Loucy (cell line): ENCODE measurements around the gene YPEL3.

ENCODE experiments used
- EZH2phosphoT487 ChIP-seq: fragments of 200-600 bp; IDR thresholded peaks from 2 replicates; pipeline ENCODE4 v1.6.1; 2018; ENCODE audit warnings: antibody characterized with exemption, mild to moderate bottlenecking, moderate library complexity, borderline replicate concordance
- TF ChIP-seq, protein P1 (sequence below): fragments of 200-600 bp; sonication (generic); conservative IDR thresholded peaks from 2 replicates; pipeline ENCODE4 v1.5.1; 2014; ENCODE audit warnings: mild to moderate bottlenecking, antibody characterized with exemption, low read length

DNA sequence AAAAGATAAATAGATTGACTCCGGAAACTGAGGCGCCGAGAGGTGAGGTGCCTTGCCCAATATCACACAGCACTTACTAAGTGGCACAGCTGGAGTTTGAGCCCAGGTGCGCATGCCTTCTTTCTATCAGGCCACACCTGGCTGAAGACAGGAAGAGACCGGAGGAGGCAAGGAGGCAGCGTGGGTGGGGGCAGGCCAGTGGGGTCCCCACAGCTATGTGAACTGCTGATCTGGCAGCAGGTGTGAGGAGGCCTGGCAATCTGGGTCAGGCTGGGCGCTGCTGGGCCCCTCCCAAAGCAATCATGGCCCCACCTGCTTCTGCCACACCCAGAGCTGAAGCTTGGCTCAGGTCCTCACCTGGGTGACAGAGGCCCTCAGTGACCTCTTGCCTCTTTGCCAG lies 19.2 kb upstream of the YPEL3 start:
- TF ChIP-seq, protein P1, sequence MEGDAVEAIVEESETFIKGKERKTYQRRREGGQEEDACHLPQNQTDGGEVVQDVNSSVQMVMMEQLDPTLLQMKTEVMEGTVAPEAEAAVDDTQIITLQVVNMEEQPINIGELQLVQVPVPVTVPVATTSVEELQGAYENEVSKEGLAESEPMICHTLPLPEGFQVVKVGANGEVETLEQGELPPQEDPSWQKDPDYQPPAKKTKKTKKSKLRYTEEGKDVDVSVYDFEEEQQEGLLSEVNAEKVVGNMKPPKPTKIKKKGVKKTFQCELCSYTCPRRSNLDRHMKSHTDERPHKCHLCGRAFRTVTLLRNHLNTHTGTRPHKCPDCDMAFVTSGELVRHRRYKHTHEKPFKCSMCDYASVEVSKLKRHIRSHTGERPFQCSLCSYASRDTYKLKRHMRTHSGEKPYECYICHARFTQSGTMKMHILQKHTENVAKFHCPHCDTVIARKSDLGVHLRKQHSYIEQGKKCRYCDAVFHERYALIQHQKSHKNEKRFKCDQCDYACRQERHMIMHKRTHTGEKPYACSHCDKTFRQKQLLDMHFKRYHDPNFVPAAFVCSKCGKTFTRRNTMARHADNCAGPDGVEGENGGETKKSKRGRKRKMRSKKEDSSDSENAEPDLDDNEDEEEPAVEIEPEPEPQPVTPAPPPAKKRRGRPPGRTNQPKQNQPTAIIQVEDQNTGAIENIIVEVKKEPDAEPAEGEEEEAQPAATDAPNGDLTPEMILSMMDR, result no peak
- TF ChIP-seq EZH2phosphoT487, result no peak
